ENCODE measurements around the gene SDCCAG8.

Gene SDCCAG8

GRCh38 chr1:243431591-243431990 lies 175.8 kb downstream of the SDCCAG8 start:
- no peak for DNase-seq

DNA sequence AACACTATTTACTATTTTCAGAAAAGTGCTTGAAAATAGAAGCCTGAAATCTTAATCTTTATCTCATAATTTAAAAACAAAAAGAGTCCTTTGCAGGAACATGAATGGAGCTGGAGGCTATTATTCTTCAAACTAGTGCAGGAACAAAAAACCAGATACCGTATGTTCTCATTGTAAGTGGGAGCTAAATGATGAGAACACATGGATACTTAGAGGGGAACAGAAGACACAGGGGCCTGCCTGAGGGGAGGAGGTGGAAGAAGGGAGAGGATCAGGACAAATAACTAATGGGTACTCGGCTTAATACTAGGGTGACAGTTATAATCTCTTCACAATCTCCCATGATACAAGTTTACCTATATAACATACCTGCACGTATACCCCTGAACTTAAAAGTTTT lies 176.3 kb downstream of the SDCCAG8 start:
- DNase-seq, result no peak

GRCh38 chr1:243433737-243434370 lies 178.0 kb downstream of the SDCCAG8 start:
- DNase-seq, result no peak

DNA sequence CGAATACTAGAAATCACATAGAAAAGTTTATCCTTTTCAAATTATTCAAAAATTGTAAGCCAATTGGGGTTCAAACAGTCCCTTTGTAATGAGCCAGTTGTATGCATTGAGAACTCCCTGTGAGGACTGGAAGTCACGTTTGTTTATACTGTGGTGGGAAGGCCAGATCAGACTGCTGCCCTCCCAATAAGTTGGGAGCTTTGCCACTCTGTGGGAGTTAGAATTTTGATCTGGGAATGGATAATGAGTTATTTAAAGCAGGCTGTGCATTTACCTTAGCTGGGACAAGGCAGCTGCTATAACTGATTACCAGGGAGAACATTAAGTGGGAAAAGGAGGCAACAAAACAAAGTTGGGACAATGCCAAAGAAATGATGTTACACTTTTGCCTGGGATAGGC lies 178.8 kb downstream of the SDCCAG8 start:
- DNase-seq, result no peak

DNA sequence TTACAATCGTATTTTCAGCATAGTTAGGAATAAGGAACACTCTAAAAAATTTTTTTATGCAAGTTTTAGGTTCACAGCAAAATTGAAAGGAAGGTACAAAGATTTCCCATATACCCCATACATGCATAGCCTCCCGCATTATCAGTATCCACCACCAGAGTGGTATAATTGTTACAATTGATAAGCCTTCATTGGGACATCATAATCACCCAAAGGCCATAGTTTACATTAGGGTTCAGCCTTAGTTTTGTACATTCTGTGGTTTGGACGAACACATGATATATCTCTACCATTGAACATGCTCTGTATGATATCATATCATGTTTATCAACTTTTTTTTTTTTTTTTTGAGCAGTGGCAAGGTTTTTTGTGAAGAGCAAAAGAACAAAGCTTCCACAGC lies 180.0 kb downstream of the SDCCAG8 start:
- DNase-seq, result no peak

GRCh38 chr1:243438146-243438545 lies 182.3 kb downstream of the SDCCAG8 start:
- no peak for DNase-seq

GRCh38 chr1:243438815-243439214 lies 183.0 kb downstream of the SDCCAG8 start:
- no peak for DNase-seq

DNA sequence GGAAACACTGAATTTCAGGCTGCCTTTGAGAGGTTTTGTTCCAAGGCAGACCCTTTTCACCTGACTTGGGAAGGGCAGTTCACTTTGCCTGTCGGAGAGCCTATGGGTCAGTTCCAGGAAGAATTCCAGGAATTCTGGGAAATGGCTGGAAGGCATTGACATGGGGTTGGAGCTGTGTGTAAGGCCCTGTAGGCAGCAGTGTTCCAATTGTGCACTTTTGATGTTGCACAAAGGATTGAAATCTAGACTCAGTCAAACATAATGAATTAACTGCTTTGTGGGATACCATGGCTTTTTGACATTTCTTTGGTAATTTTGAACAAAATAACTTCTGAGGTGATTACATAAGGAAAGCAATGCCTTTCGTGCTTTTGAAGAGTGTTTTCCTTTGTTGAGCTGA lies 184.6 kb downstream of the SDCCAG8 start:
- DNase-seq, result no peak

- DNase-seq, result no peak
Measured at GRCh38 chr1:243441601-243442000, 185.8 kb downstream of the SDCCAG8 start.

DNA sequence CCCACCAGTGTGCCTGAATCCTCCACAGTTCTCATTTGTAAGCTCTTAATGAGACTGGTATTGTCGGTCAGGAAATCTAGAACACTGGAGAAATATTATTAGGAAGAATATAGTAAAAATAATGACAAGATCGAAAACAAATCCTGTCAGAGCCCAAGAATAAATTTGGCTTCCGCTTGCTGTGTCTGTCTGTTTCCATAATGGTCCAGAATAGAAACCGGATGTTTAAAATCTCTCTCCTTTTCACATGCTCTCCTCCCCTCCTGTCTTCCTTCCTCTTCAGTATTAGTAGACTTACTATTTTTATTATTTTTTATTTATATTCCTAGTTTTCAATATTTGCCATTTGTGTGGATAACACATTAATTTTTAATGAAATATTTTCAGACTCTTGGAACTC lies 187.7 kb downstream of the SDCCAG8 start:
- DNase-seq, result no peak

DNA sequence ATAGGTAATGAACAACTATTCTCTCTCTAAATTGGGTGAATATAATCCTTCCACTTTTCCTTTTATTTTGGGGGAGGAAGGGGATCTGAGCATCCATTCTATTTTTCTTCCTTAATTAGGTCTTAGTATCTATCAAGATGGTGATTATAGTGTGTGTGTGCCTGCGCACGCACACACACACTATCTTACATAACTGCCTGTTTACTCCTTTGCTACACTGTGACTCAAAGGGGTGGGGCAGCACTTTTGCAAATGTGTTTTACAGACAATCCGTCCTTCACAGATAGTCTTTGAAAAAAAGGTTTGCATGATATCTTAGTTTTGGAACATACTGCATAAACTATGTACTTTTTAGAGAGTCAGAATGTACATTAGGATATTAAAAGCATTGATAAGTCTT lies 191.5 kb downstream of the SDCCAG8 start:
- no peak for DNase-seq

DNA sequence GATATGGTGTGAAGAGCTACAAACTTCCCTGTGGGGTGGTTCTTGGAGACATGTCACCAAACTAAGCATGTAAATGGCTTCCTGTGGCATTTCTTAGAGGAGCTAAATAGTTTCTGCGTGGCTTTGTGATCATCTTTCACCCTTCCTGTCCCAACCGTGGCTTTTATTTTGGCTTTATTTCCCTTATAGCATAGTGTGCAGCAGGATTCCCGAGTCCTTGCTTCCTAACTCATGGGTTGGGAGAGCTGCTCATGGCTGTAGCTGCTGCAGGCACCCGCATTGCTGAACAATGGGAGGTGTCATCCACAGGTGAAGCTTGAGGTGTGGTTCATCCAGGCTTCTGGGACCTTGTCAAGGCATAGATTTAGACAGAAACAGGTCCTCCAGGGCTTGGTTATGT lies 192.0 kb downstream of the SDCCAG8 start:
- no peak for DNase-seq

DNA sequence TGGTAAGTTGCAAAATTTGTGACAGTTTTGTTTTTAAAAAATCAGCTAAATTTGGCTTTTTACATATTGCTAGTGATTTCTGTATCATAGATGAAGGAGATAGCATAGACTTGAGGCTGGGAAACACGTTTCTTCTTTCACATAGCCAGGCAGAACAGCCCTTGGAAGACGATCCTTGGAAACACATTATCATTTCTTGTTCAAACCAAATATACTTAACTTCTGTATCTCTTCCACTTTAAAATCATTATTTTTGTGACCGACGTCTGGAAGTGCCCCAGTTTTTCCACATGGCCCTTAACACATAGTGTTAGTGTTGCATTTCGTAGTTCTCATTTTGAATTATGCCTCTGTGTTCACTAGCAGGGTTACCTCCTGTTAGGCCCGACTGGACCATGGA lies 193.5 kb downstream of the SDCCAG8 start:
- no peak for DNase-seq

- DNase-seq, result no peak
Measured at GRCh38 chr1:243452092-243452491, 196.3 kb downstream of the SDCCAG8 start.

- no peak for DNase-seq
Measured at GRCh38 chr1:243454328-243454997, 198.6 kb downstream of the SDCCAG8 start.

- DNase-seq, result no peak
Measured at GRCh38 chr1:243455760-243456651, 200.2 kb downstream of the SDCCAG8 start.

- no peak for DNase-seq
Measured at GRCh38 chr1:243457363-243457982, 201.6 kb downstream of the SDCCAG8 start.

DNA sequence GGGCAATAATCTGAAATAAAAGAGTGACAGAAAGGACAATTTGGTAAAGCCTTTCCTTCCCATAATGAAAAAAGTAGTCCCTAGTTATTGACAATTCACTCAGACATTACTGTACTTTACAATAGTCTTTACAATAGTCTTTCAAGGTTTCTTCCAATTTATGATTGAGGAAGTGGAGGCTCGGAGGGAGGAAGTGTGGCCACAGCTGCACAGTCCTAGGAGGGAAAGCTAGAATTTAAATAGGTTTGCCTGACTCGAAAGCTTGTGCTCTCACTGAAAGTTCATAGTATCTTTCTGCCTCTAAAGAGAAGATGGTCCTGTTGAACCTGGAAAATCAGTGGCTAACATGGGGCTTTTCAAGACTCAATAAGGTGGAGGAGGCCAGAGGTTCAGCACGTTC lies 203.2 kb downstream of the SDCCAG8 start:
- DNase-seq, result no peak

DNA sequence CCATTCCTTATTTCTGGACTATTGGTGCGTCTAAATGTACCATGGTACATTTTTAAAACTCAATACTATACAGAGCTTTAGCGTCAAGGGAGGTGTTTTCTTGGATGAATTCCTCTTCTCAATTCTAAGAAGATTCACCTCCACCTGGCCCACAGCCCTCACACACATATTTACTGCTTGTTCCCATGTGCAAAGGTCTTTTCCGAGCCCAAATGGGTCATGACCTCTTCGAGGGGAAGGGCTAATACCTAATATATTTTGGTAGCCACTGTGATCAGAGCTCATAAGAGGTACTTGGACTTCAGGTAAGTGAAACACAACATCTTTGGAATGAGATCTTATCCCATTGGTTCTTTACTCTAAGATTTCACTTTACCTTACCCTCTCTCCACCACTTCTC lies 205.9 kb downstream of the SDCCAG8 start:
- DNase-seq, result no peak

GRCh38 chr1:243462929-243463697 lies 207.3 kb downstream of the SDCCAG8 start:
- no peak for DNase-seq

- DNase-seq, result no peak
Measured at GRCh38 chr1:243465081-243465480, 209.2 kb downstream of the SDCCAG8 start.

GRCh38 chr1:243465738-243466137 lies 209.9 kb downstream of the SDCCAG8 start:
- DNase-seq, result no peak

GRCh38 chr1:243469497-243469896 lies 213.7 kb downstream of the SDCCAG8 start:
- DNase-seq, result no peak

Data from stimulated activated CD4-positive, alpha-beta T cell treated with anti-CD3 and anti-CD28 coated beads, Interleukin-4, amount 100 ng/mL, for 1 hour (primary cell).